ENCODE measurements around the gene RUNX2. TPM values are rescaled to one million over a fixed set of nuclear protein-coding genes. Genes with fewer than 3 reads are reported as not detected.
A peak's percentile ranks its signal among the peaks of the same experiment; 100 is the strongest.
"Not testable (repeated sequence)": the region's sequence is repeated elsewhere in the genome, so short reads cannot be mapped to it uniquely, and the experiment has no call there.

Gene RUNX2
- total RNA-seq, 2 experiments from 2014 or later, result 5.1 to 6.3 TPM

DNA sequence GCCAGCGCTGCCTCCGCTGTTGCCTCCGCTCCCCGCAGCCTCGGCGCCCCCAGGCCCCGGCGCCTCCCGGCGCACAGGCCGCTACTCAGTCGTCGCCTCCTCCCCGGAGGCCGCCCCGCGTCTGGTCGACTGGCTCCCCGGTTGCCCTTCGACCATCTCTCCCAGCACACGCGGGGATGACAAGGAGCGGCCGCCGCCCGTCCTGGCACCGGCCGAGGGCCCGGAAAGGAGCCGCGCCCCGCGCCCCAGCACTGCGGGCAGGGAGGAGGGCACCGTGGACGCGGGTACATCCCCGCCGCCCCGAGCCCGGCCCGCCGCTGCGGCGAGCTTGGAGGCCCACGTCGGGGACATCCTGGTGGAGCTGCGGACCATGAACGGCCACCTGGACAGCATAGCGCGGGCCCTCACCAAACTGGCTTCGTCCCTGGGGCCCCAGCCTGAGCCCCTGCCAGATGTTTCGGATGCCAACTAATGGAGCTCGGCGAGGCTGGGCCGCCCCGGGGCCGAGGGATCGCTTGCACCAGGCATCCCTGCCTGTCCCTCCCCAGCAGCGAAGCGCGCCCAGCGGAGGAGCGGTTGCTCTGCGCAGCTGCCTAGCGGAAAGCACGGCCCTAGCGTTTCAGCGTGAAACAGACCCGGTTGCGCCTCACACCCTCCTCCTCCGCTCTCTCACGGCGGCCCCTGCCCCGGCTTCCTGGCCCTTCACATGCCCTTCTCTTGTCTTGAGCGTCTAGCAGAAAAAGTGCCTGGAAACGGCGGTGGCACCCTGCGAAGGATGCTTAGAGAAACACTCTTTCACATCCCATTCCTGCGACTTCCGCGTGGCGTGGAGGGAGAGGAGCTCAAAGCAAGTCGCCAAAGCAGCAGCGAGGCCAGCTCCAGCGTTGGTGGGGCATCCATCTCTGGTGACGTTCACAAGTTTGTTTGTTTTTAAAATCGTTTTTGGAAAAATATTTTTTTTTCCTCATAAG is 335.4 kb downstream of the RUNX2 start:
- H3K4me3 Mint-ChIP-seq, result peak overlapping the region; percentile 52
- no peaks in the 10 kb centered on the region for H3K36me3 Mint-ChIP-seq
- peak; percentile 59 for DNase-seq
- POLR2A ChIA-PET, result no interaction called here
- no peak overlapping the region for H3K27ac Mint-ChIP-seq
- no peaks in the 10 kb centered on the region for H3K9me3 Mint-ChIP-seq
- H3K4me1 Mint-ChIP-seq, result peaks cover 25% of the 10 kb centered on the region
- peaks cover 23% of the 10 kb centered on the region for H3K27me3 Mint-ChIP-seq
- peak; percentile 85 for ATAC-seq (ENCODE audit: low read depth)

DNA sequence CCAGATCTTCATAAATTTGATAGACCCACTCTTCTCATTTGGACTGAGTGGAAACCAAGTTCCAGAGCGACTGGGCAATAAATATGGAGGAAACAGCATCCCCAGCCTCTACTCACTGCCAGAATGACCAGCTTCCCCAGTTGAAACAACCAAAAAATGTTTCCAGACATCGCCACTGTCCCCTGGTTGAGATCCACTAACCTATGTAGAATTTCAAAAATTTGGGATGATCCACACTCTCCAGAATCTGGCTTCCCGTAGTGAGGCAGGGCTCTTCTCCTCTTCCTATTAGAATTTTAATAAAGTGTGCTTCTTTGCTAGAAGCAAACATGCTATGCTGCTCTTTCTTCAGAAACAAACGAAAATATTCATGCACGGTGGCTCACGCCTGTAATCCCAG is 336.6 kb downstream of the RUNX2 start:
- H3K36me3 Mint-ChIP-seq, result no peaks in the 10 kb centered on the region
- POLR2A ChIA-PET, result no interaction called here
- H3K4me1 Mint-ChIP-seq, result peaks cover 15% of the 10 kb centered on the region
- no peak overlapping the region for H3K4me3 Mint-ChIP-seq
- no peak overlapping the region for H3K27ac Mint-ChIP-seq
- ATAC-seq (ENCODE audit: low read depth) (no peak), DNase-seq (no peak)
- H3K27me3 Mint-ChIP-seq, result peaks cover 23% of the 10 kb centered on the region
- H3K9me3 Mint-ChIP-seq, result no peaks in the 10 kb centered on the region

DNA sequence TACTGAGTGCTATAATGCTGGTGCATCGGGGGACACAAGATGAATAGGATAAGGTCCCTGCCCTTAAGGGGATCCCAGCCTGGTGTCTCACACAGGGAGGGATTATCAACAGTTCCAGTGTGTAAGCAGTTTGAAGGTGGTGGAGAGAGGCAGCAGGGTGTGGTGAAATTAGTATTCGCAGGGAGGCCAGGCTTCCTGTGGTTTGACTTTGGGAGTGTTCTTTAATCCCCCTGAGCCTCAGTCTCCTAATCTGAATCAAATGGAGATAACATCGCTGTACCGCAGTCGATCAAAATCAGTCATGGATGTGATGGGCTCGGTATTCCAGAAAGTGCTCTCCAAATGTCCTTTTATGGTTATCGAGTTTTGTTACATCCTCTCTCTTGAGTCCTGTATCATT is 337.7 kb downstream of the RUNX2 start:
- POLR2A ChIA-PET, result no interaction called here
- no peaks in the 10 kb centered on the region for H3K36me3 Mint-ChIP-seq
- peaks cover 15% of the 10 kb centered on the region for H3K4me1 Mint-ChIP-seq
- peaks cover 23% of the 10 kb centered on the region for H3K27me3 Mint-ChIP-seq
- H3K27ac Mint-ChIP-seq, result no peak overlapping the region
- no peak overlapping the region for H3K4me3 Mint-ChIP-seq
- no peak for DNase-seq
- H3K9me3 Mint-ChIP-seq, result no peaks in the 10 kb centered on the region
- no peak for ATAC-seq (ENCODE audit: low read depth)

GRCh38 chr6:45666846-45667245 is 338.7 kb downstream of the RUNX2 start:
- H3K36me3 Mint-ChIP-seq, result no peaks in the 10 kb centered on the region
- H3K27me3 Mint-ChIP-seq, result peaks cover 19% of the 10 kb centered on the region
- peaks cover 15% of the 10 kb centered on the region for H3K4me1 Mint-ChIP-seq
- POLR2A ChIA-PET, result no interaction called here
- H3K4me3 Mint-ChIP-seq, result no peak overlapping the region
- no peaks in the 10 kb centered on the region for H3K9me3 Mint-ChIP-seq
- H3K27ac Mint-ChIP-seq, result no peak overlapping the region
- ATAC-seq (ENCODE audit: low read depth) (no peak), DNase-seq (no peak)

- POLR2A ChIA-PET, result no interaction called here
- no peaks in the 10 kb centered on the region for H3K36me3 Mint-ChIP-seq
- no peak overlapping the region for H3K27ac Mint-ChIP-seq
- H3K9me3 Mint-ChIP-seq, result no peaks in the 10 kb centered on the region
- peaks cover 19% of the 10 kb centered on the region for H3K27me3 Mint-ChIP-seq
- H3K4me3 Mint-ChIP-seq, result no peak overlapping the region
- H3K4me1 Mint-ChIP-seq, result peaks cover 15% of the 10 kb centered on the region
- ATAC-seq (ENCODE audit: low read depth) (no peak), DNase-seq (no peak)
These were observed 339.2 kb downstream of the RUNX2 start for GRCh38 chr6:45667300-45667699.

GRCh38 chr6:45667766-45668165 is 339.6 kb downstream of the RUNX2 start:
- peaks cover 16% of the 10 kb centered on the region for H3K27me3 Mint-ChIP-seq
- POLR2A ChIA-PET, result no interaction called here
- no peaks in the 10 kb centered on the region for H3K36me3 Mint-ChIP-seq

GRCh38 chr6:45668705-45669104 is 340.6 kb downstream of the RUNX2 start:
- no peak for DNase-seq
- POLR2A ChIA-PET, result no interaction called here
- no peak overlapping the region for H3K4me3 Mint-ChIP-seq
- peaks cover 12% of the 10 kb centered on the region for H3K27me3 Mint-ChIP-seq
- H3K9me3 Mint-ChIP-seq, result no peaks in the 10 kb centered on the region
- H3K4me1 Mint-ChIP-seq, result peaks cover 15% of the 10 kb centered on the region
- H3K27ac Mint-ChIP-seq, result no peak overlapping the region
- no peak for ATAC-seq (ENCODE audit: low read depth)
- no peaks in the 10 kb centered on the region for H3K36me3 Mint-ChIP-seq

More at GRCh38 chr6:45667766-45668165, 339.6 kb downstream of the RUNX2 start:
- Mint-ChIP-seq H3K4me1 (peaks cover 15% of the 10 kb centered on the region), H3K27ac (no peak overlapping the region), H3K4me3 (no peak overlapping the region), H3K9me3 (no peaks in the 10 kb centered on the region)
- DNase-seq, result no peak
- ATAC-seq (ENCODE audit: low read depth), result no peak

DNA sequence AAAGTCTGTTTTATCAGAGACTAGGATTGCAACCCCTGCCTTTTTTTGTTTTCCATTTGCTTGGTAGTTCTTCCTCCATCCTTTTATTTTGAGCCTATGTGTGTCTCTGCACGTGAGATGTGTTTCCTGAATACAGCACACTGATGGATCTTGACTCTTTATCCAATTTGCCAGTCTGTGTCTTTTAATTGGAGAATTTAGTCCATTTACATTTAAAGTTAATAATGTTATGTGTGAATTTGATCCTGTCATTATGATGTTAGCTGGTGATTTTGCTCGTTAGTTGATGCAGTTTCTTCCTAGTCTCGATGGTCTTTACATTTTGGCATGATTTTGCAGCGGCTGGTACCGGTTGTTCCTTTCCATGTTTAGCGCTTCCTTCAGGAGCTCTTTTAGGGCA is 345.0 kb downstream of the RUNX2 start:
- H3K9me3 Mint-ChIP-seq; POLR2A ChIA-PET; H3K4me3 Mint-ChIP-seq; DNase-seq; ATAC-seq (ENCODE audit: low read depth); H3K36me3 Mint-ChIP-seq; H3K27ac Mint-ChIP-seq; H3K27me3 Mint-ChIP-seq: not testable (repeated sequence)
- peaks cover 20% of the 10 kb centered on the region for H3K4me1 Mint-ChIP-seq

DNA sequence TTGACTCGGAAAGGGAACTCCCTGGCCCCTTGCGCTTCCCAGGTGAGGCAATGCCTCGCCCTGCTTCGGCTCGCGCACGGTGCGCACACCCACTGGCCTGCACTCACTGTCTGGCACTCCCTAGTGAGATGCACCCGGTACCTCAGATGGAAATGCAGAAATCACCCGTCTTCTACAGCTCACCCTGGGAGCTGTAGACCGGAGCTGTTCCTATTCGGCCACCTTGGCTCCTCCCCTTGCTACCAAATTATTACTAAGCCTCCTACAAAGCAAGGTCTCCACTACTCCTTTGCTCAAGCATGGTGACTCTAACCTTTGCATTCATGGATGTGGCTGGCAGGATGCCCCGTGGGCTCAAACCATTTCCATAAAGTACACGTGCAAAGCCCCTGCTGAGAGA is 347.0 kb downstream of the RUNX2 start:
- H3K4me3 Mint-ChIP-seq; H3K9me3 Mint-ChIP-seq; POLR2A ChIA-PET; H3K36me3 Mint-ChIP-seq; DNase-seq; H3K27me3 Mint-ChIP-seq; H3K27ac Mint-ChIP-seq; ATAC-seq (ENCODE audit: low read depth): not testable (repeated sequence)
- peaks cover 22% of the 10 kb centered on the region for H3K4me1 Mint-ChIP-seq

DNA sequence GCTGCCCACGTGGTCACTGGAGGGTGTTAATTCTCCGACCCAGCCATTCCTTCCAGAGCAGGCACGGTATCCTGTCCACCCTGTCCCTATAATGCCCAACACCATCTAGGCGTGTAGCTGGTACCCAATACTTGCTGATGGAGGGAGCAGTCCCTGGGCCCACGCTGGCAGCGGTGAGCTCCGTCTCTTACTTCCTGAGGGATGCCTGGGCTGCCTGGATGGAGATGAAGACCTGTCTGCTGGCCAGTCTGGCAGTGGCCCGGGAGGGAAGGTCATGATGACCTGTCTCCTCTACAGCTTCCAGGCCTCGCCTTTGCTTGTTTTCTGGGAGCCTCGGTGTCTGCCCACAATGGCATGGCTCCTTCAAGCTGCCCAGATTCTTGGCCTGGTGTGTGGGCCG is 347.5 kb downstream of the RUNX2 start:
- Mint-ChIP-seq H3K4me3 (no peak overlapping the region), H3K27me3 (no peaks in the 10 kb centered on the region), H3K36me3 (peaks cover 5% of the 10 kb centered on the region), H3K27ac (no peak overlapping the region), H3K4me1 (peaks cover 22% of the 10 kb centered on the region), H3K9me3 (peaks cover 2% of the 10 kb centered on the region)
- ATAC-seq (ENCODE audit: low read depth) (no peak), DNase-seq (no peak)
- POLR2A ChIA-PET, result no interaction called here

DNA sequence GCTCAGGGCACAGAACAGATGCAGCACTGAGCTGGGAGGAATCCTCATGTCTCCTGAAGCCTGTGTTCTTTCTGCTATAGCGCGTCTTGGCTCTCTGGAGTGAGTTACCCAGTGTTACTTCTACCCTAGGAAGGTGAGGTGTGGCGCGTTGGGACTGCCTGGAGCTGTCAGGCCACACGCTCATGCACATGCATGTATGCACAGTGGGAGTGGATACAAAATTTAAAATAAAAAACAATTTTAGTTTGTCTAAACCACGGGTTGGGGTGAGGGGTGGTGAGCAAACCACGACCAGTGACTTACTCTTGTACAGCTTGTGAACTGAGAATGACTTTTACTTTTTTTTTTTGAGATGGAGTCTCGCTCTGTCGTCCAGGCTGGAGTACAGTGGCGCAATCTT is 348.2 kb downstream of the RUNX2 start:
- ATAC-seq (ENCODE audit: low read depth) (no peak), DNase-seq (no peak)
- Mint-ChIP-seq H3K36me3 (peaks cover 5% of the 10 kb centered on the region), H3K4me1 (peaks cover 22% of the 10 kb centered on the region), H3K4me3 (no peak overlapping the region), H3K27me3 (no peaks in the 10 kb centered on the region), H3K9me3 (peaks cover 2% of the 10 kb centered on the region), H3K27ac (no peak overlapping the region)
- POLR2A ChIA-PET, result no interaction called here

GRCh38 chr6:45677381-45678284 is 349.5 kb downstream of the RUNX2 start:
- POLR2A ChIA-PET, result no interaction called here
- ATAC-seq (ENCODE audit: low read depth) (peak; percentile 93), DNase-seq (peak; percentile 51)
- Mint-ChIP-seq H3K4me1 (peaks cover 26% of the 10 kb centered on the region), H3K27me3 (no peaks in the 10 kb centered on the region), H3K9me3 (peaks cover 7% of the 10 kb centered on the region), H3K36me3 (peaks cover 9% of the 10 kb centered on the region), H3K4me3 (peak overlapping the region; percentile 63), H3K27ac (peak overlapping the region; percentile 68)

GRCh38 chr6:45678285-45678607 is 350.1 kb downstream of the RUNX2 start:
- Mint-ChIP-seq H3K36me3 (peaks cover 10% of the 10 kb centered on the region), H3K4me1 (peaks cover 26% of the 10 kb centered on the region), H3K27ac (no peak overlapping the region), H3K27me3 (no peaks in the 10 kb centered on the region), H3K4me3 (peak overlapping the region; percentile 0), H3K9me3 (peaks cover 7% of the 10 kb centered on the region)
- DNase-seq, result no peak
- ATAC-seq (ENCODE audit: low read depth), result no peak
- POLR2A ChIA-PET, result no interaction called here

GRCh38 chr6:45679163-45679562 is 351.0 kb downstream of the RUNX2 start:
- POLR2A ChIA-PET, result no interaction called here

More at GRCh38 chr6:45679163-45679562, 351.0 kb downstream of the RUNX2 start:
- peaks cover 7% of the 10 kb centered on the region for H3K9me3 Mint-ChIP-seq
- peaks cover 10% of the 10 kb centered on the region for H3K36me3 Mint-ChIP-seq
- ATAC-seq (ENCODE audit: low read depth) (no peak), DNase-seq (no peak)
- no peak overlapping the region for H3K4me3 Mint-ChIP-seq
- no peak overlapping the region for H3K27ac Mint-ChIP-seq
- H3K27me3 Mint-ChIP-seq, result no peaks in the 10 kb centered on the region
- H3K4me1 Mint-ChIP-seq, result peaks cover 26% of the 10 kb centered on the region
